GM18861 (cell line): ENCODE measurements around the gene DPY19L1.
"Not testable (repeated sequence)": the region's sequence is repeated elsewhere in the genome, so short reads cannot be mapped to it uniquely, and the experiment has no call there.

Experiments used
- ATAC-seq: cut with Tn5 transposase; IDR thresholded peaks from one replicate; pipeline ENCODE4 v1.9.1; 2021; ENCODE audit not compliant: unreplicated experiment

Gene DPY19L1

DNA sequence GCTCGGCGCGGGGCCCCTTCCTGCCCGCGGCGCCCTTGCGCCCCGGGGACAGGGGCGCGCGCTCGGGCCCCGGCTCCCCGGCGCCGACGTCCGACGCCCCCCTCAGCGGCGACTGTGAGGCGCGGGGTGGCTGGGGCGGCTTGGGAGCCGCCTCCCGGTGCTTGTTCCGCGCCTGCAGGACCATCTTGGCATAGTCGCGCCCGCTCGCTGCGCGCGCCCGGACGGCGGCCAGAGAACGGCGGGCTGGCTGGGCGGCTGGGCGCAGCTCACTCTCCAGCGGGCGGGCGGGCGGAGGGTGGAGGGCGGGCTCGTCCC, at the start of gene DPY19L1:
Gene DPY19L1 (minus strand): TSS at position 275 of the 315 bp plus-strand sequence. CDS start 91 bp downstream, at position 184.
- ATAC-seq: no peak

DNA sequence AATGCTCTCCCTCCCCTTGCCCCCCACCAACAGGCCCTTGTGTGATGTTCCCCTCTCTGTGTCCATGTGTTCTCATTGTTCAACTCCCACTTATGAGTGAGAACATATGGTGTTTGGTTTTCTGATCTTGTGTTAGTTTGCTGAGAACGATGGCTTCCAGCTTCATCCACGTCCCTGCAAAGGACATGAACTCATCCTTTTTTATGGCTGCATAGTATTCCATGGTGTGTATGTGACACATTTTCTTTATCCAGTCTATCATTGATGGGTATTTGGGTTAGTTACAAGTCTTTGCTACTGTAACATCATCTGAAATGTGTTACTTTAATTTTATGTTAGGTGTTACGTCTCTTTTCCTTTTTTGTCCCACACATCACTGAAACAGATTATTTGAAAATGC, 42.2 kb upstream of the DPY19L1 start:
- ATAC-seq: not testable (repeated sequence)

- not testable (repeated sequence) for ATAC-seq
These were observed 36.7 kb upstream of the DPY19L1 start for GRCh38 chr7:35074008-35074407.

- peak; percentile 67 for ATAC-seq
These were observed 35.9 kb upstream of the DPY19L1 start for GRCh38 chr7:35072950-35073827.

DNA sequence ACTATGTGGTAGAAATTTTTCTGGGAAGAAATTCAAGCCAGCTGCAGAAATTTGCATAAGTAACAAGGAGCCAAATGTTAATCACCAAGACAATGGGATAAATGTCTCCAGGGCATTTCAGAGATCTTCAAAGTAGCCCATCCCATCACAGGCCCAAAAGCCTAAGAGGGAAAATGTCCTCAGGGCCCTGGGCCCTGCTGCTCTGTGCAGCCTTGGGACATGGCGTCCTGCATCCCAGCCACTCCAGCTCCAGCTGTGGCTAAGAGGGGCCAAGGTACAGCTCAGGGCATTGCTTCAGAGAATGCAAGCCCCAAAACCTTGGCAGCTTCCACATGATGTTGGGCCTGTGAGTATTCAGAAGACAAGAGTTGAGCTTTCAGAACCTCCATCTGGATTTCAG, 31.8 kb upstream of the DPY19L1 start:
- not testable (repeated sequence) for ATAC-seq

- not testable (repeated sequence) for ATAC-seq
These were observed 28.1 kb upstream of the DPY19L1 start for GRCh38 chr7:35065382-35065781.

DNA sequence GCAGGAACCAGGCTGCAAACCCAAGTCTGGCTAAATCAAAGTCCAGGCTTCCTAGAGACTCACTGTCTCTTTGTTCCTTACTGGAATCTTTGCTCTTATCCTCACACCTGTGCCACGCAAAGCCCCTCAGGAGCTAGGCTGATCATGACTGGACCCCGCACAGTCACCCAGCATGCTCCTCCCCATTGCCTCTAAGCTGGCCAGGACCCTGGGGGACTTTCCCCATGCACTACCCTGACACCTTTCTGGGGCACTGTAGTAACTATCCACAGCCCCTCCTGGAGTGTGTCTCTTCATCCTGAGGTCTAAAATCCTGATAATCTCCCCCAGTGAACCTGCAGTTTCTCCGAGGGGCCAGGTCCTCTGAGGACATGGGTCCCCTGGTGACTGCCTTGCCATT, 21.3 kb upstream of the DPY19L1 start:
- not testable (repeated sequence) for ATAC-seq

DNA sequence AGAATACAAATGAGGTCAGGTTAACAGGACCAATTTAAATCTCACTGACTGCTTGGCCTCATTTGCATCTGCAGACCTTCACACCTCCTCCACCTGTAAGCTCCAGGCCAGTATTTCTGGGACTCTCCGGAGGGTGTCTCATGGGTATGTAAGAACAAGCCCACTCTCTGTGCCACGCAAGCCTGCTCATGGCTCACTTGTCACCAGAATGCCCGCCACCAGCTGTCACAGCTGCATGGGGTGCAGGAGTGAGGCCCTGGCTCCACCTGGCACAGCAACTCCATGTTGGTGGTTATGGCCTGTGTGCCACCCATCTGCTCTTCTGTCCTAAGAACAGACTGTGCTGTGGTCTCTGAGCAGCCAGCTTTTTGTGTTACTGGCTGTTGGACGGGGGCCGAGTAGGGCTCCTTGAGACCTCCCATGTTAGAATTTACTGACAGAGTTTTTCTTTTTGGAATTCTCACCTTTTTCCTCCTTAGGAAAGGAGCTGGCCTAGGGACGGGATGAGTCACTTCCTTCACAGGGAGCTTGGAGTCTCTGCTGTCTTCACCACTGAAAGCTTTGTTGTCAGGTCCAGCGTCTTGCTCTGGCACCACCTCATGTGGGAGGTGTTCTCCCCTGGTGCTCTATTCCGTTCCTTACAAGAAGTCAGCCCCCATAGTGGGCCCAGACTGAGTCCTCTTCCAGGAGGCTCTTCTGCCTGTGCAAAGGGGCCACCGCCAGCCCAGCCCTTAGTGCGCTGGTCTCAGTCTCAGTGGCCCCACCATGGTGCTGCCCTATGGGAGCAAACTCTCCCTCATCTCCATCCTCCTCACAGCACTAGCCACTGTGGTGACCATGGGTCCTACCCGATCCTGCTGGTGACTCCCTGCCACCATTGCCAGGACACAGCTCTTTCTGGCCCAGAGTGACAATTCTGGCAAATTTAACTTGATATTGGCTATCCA, 20.5 kb upstream of the DPY19L1 start:
- not testable (repeated sequence) for ATAC-seq

DNA sequence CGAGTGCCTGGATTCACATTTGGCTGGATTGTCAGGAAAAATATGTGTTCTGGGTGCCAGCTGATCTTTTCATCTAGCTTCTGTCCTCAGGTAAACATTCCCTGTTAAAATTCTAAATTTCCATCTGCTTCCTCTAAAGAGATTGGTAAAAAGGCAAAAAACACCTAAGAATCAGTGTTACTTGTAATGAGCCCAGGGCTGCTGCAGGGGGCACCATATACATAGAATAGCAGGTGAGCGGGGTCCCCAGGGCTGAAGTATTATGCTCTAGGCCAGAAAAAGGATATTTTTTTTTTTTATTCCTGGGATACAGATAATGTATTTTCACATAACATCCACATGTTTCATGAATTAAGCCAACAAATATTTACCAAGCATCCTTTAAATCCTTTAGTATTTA, 18.4 kb upstream of the DPY19L1 start:
- ATAC-seq: not testable (repeated sequence)

DNA sequence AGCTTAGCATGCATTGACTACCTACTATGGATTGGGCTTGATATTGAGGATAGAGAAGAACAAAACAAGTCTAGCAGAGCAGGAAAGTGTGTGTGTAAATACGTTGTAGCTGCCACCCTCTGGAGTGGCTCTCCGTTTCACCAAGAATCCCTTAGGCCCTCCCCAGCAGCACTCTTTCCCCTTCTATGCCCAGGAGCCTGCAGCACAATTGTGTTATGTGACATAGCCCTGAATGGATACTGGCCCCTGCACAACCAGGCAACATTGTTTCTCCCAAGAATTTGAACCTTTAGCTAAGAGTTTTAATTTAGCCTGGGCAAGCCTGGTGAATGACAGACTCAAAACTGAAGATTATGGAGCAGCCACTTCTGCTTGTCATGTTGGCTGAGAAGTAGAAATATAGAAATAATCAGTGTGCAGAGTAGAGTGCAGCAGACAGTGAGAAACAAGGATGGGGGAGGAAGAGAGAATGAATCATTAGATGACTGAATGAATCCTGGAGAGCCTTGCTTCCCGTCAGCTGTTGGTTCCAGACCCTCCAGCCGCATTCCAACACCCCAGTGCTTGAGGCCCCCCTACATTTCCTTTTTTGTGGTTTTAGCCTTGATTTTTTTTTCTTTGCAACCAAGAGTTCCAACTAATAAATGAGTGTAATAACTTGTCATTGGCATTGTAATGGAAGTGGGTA, 16.3 kb upstream of the DPY19L1 start:
- not testable (repeated sequence) for ATAC-seq

- ATAC-seq: not testable (repeated sequence)
These were observed 11.1 kb upstream of the DPY19L1 start for GRCh38 chr7:35048390-35048789.

GRCh38 chr7:35047912-35048305, 10.6 kb upstream of the DPY19L1 start:
- ATAC-seq: not testable (repeated sequence)

GRCh38 chr7:35047263-35047911, 10.1 kb upstream of the DPY19L1 start:
- ATAC-seq: not testable (repeated sequence)

GRCh38 chr7:35043301-35043700, 6.0 kb upstream of the DPY19L1 start:
- ATAC-seq: not testable (repeated sequence)

- no peak for ATAC-seq
These were observed 3.6 kb upstream of the DPY19L1 start for GRCh38 chr7:35040906-35041305.

DNA sequence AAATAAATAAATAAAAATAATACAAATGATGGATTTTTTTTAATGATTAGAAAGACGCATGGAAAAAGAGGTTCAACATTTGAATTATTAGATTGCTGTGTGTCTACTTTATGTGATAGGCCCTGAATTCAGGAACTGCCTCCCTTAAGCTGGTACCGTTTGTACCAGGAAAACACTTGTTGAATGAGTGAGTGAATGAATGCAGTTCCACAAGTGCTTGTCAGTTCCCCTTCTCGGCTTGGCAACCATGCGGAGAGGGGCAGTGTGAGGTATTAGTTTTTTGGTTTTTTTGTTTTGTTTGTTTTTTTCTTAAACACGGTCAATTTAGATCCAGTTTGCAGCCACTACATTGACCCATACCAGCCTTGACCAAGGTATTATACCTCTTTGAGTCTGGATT, 2.1 kb upstream of the DPY19L1 start:
- no peak for ATAC-seq

DNA sequence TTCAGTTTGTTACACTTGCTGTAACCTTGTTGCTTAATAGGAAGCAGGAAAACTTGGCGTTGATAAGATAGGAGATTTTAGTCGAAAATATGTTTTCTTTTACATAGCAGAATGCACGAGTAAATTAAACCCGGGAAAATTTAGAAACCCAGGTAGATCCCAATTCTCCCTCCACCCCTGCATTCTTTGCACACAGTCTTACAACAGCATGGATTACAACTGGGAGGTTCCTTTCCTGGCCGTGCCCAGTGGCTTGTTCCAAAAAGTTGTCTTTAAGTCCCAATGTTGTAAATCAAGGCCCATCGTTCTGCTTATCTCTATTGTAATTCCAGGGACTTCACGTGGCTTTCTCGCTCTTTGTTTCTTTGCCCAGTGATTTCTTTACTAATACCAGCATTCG, 1.1 kb upstream of the DPY19L1 start:
- ATAC-seq: no peak

DNA sequence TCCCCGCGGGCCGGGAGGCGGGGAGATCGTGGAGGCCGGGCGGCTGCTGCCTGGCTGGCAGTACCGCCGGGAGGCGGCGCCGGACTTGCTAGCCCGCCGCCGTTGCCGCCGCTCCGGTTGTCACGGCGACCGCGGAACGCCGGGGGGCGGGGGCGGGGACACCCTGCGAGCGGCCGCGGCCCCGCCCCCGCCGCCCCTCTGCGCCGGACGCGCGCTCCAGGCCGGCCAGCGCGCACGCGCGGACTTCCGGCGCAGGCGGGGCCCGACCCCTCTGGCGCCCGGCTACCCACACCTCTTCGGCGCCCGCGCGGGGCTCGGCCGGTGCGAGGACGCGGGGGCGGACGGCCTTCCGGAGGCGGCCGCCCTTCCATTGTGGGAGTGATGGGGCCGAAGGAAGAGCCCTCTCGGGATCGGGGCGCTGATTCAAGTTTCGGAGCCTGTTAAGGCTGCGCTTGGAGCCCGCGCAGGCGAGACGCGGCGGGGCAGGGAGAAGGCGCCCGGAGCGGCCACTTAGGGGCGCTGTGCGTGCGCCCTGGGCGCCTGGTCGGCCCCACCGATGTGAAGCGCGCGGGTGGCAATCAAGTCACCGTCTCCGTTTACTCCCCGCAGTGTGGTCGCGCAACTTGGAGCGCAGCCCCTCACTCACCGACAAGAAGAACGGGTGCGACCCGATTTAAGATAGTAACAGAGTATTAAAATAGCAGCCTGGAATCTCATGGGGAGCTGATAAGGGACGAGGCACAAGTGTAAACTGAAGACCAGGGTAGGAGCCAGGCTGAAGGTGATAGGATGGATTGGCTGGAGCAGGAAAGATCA, 449 bp upstream of the DPY19L1 start:
- peak; percentile 80 for ATAC-seq

GRCh38 chr7:35036361-35037171, 719 bp downstream of the DPY19L1 start:
- no peak for ATAC-seq
